MM.1S (cell line): ENCODE results near the gene ADCY4.

ENCODE experiments used
- DNase-seq: peaks from one replicate; pipeline ENCODE4 v3.0.0-alpha.2; 2015
- H2AFZ ChIP-seq: fragments of 300-600 bp; sonication (generic); 2 replicates; pipeline ENCODE4 v1.6.0; 2016; ENCODE audit warnings: antibody characterized with exemption, low read length
- H3F3A ChIP-seq: fragments of 300-600 bp; sonication (generic); 2 replicates; pipeline ENCODE4 v1.6.1; 2016; ENCODE audit warnings: mild to moderate bottlenecking, antibody characterized with exemption, low read length, moderate library complexity, mixed read lengths; ENCODE audit not compliant: insufficient read depth
- H3K27ac ChIP-seq: fragments of 300-600 bp; sonication (generic); 2 replicates; pipeline ENCODE4 v1.5.1; 2016; ENCODE audit warnings: mild to moderate bottlenecking, low read length
- H3K27me3 ChIP-seq: fragments of 300-600 bp; sonication (generic); replicated peaks from 2 replicates; pipeline ENCODE4 v1.6.0; 2016; ENCODE audit warnings: low read length; ENCODE audit not compliant: insufficient read depth
- H3K36me3 ChIP-seq: fragments of 300-600 bp; sonication (generic); replicated peaks from 2 replicates; pipeline ENCODE4 v1.6.1; 2016; ENCODE audit warnings: mild to moderate bottlenecking, low read length, mixed read lengths; ENCODE audit not compliant: insufficient read depth
- H3K4me1 ChIP-seq: fragments of 300-600 bp; sonication (generic); 2 replicates; pipeline ENCODE4 v1.6.1; 2016; ENCODE audit warnings: low read length, mixed read lengths
- H3K4me2 ChIP-seq: fragments of 300-600 bp; sonication (generic); 2 replicates; pipeline ENCODE4 v1.6.0; 2016; ENCODE audit warnings: low read depth, low read length
- H3K4me3 ChIP-seq: fragments of 300-600 bp; sonication (generic); 2 replicates; pipeline ENCODE4 v1.5.1; 2016; ENCODE audit warnings: low read length, mixed read lengths
- H3K79me2 ChIP-seq: fragments of 300-600 bp; sonication (generic); 2 replicates; pipeline ENCODE4 v1.6.1; 2016; ENCODE audit warnings: mixed run types, low read length, mixed read lengths
- H3K9ac ChIP-seq: fragments of 300-600 bp; sonication (generic); 2 replicates; pipeline ENCODE4 v1.6.1; 2016; ENCODE audit warnings: low read length, mixed read lengths
- H3K9me2 ChIP-seq: fragments of 300-600 bp; sonication (generic); replicated peaks from 2 replicates; pipeline ENCODE4 v1.6.1; 2016; ENCODE audit warnings: mild to moderate bottlenecking, low read length, mixed read lengths; ENCODE audit not compliant: insufficient read depth
- H3K9me3 ChIP-seq: fragments of 300-600 bp; sonication (generic); replicated peaks from 2 replicates; pipeline ENCODE4 v1.6.1; 2016; ENCODE audit warnings: mild to moderate bottlenecking, low read length, mixed read lengths; ENCODE audit not compliant: insufficient read depth
- H4K20me1 ChIP-seq: fragments of 300-600 bp; sonication (generic); 2 replicates; pipeline ENCODE4 v1.6.1; 2016; ENCODE audit warnings: mild to moderate bottlenecking, low read length, moderate library complexity, mixed read lengths; ENCODE audit not compliant: insufficient read depth
- CTCF ChIP-seq: fragments of 300-600 bp; sonication (generic); IDR thresholded peaks from 2 replicates; pipeline ENCODE4 v1.5.1; 2016; ENCODE audit warnings: antibody characterized with exemption, low read length, mixed read lengths
- EZH2 ChIP-seq: fragments of 300-600 bp; sonication (generic); optimal IDR thresholded peaks from 2 replicates; pipeline ENCODE3; 2017; ENCODE audit warnings: low read depth, mild to moderate bottlenecking, antibody characterized with exemption, low read length, mixed read lengths
- EZH2phosphoT487 ChIP-seq: fragments of 300-600 bp; sonication (generic); IDR thresholded peaks from 2 replicates; pipeline ENCODE4 v1.6.1; 2018; ENCODE audit warnings: antibody characterized with exemption, low read length

The ADCY4 gene

GRCh38 chr14:24274101-24274543, 60.7 kb downstream of the ADCY4 start:
- DNase-seq, result peak; percentile 23
- Histone ChIP-seq H3F3A (0 out of 2 replicates have a peak, but pooled peaks cover 6% of the 10 kb centered on the region), H3K4me2 (peak overlapping the region; percentile 29; the same call in 1 of the 2 replicates)

GRCh38 chr14:24273422-24273998, 61.4 kb downstream of the ADCY4 start:
- Histone ChIP-seq H3K4me3 (no peak overlapping the region), H3K4me1 (peaks cover 19% of the 10 kb centered on the region), H3K9me3 (no peaks in the 10 kb centered on the region), H3K79me2 (0 out of 2 replicates have a peak, but pooled peaks cover 5% of the 10 kb centered on the region), H3K9ac (peak overlapping the region; percentile 16; the same call in 1 of the 2 replicates), H2AFZ (0 out of 2 replicates have a peak overlapping the region, but pooled peaks have one; percentile 31), H3K36me3 (no peaks in the 10 kb centered on the region), H3K27me3 (no peaks in the 10 kb centered on the region), H3K9me2 (no peaks in the 10 kb centered on the region), H3K4me2 (peak overlapping the region; percentile 29; the same call in 1 of the 2 replicates), H4K20me1 (no peaks in the 10 kb centered on the region), H3K27ac (peak overlapping the region; percentile 68), H3F3A (0 out of 2 replicates have a peak, but pooled peaks cover 6% of the 10 kb centered on the region)
- DNase-seq, result no peak
- TF ChIP-seq CTCF (peak; percentile 17; the same call in 1 of the 2 replicates), EZH2 (no peak)

More at GRCh38 chr14:24274101-24274543, 60.7 kb downstream of the ADCY4 start:
- Histone ChIP-seq H3K27ac (peak overlapping the region; percentile 68), H3K9me2 (no peaks in the 10 kb centered on the region), H4K20me1 (no peaks in the 10 kb centered on the region), H3K36me3 (no peaks in the 10 kb centered on the region), H3K9ac (peak overlapping the region; percentile 16; the same call in 1 of the 2 replicates), H3K4me3 (no peak overlapping the region), H3K27me3 (no peaks in the 10 kb centered on the region), H3K79me2 (0 out of 2 replicates have a peak, but pooled peaks cover 5% of the 10 kb centered on the region), H2AFZ (peak overlapping the region; percentile 31; the same call in 1 of the 2 replicates), H3K4me1 (peaks cover 23% of the 10 kb centered on the region), H3K9me3 (no peaks in the 10 kb centered on the region)
- no peak for TF ChIP-seq EZH2
- TF ChIP-seq CTCF, result no peak
- TF ChIP-seq EZH2phosphoT487, result no peak

- no peaks in the 10 kb centered on the region for H3K27me3 ChIP-seq
- no peak overlapping the region for H3K4me3 ChIP-seq
- no peak overlapping the region for H3K27ac ChIP-seq
- H3K79me2 ChIP-seq, result 0 out of 2 replicates have a peak, but pooled peaks cover 5% of the 10 kb centered on the region
- 0 out of 2 replicates have a peak overlapping the region, but pooled peaks have one; percentile 65 for H3K4me2 ChIP-seq
- no peaks in the 10 kb centered on the region for H3K9me2 ChIP-seq
- H3F3A ChIP-seq, result 0 out of 2 replicates have a peak, but pooled peaks cover 6% of the 10 kb centered on the region
- no peak overlapping the region; the same call in 1 of the 2 replicates for H3K9ac ChIP-seq
- TF ChIP-seq EZH2 (no peak), CTCF (no peak), EZH2phosphoT487 (no peak)
- H3K36me3 ChIP-seq, result no peaks in the 10 kb centered on the region
- DNase-seq, result no peak
- H3K9me3 ChIP-seq, result no peaks in the 10 kb centered on the region
- peaks cover 19% of the 10 kb centered on the region for H3K4me1 ChIP-seq
- no peak overlapping the region for H2AFZ ChIP-seq
- no peaks in the 10 kb centered on the region for H4K20me1 ChIP-seq
These were observed 62.4 kb downstream of the ADCY4 start for GRCh38 chr14:24272467-24272866.
